Mesangial cell (primary cell): ENCODE measurements around the gene FOXD2. TPM values are rescaled to one million over a fixed set of nuclear protein-coding genes. Genes with fewer than 3 reads are reported as not detected.

Experiments used
- total RNA-seq: library from RNA; depleted of rRNA; stranded (reverse); fragments of >200 nt; gene quantifications from 2 replicates; pipeline ENCODE4 v1.2.3, GENCODE V29; 2015

FOXD2 gene
- 0.16 and 0.51 TPM in 2 replicates for total RNA-seq

GRCh38 chr1:47437447-47438164 is at the start of gene FOXD2:
TSS of gene FOXD2 (plus strand) at chr1:47438044. CDS start at chr1:47438136, 92 bp downstream.

DNA sequence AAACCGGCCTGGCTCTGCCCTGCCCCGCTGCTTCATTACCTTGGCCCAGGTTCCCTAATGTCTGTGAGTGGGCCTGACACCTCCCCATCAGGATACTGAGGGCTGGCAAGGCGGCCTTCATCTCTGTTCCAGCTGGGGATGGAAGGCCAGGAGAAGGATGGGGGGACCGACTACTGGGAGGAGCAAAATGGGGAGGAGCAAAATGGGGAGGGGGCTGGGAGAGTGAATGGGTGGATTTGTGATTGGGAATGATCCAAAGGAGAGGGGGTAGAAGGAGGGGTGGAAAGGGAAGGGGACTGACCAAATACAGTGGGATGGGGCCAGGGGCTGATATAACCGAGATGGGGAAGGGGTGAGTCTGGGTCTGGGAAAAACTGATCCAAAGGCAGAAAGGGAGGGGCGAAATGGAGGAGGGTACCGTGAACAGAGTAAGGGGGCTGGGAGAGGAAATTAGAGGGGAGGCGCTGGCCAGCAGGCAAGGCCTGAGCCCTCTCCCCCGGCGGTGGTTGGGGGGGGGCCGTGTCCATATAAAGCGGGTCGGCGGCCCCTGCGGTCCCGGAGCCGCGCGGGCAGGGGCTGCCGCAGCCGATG is 22.0 kb upstream of the FOXD2 start, which contains the start of gene FOXE3:
Gene FOXE3, plus strand, starts transcription at position 558 of the 591 bp plus-strand sequence. Its CDS starts 31 bp downstream, at position 589.

Other genes starting within 250 kb of the FOXD2 start
- 7.3 and 122 TPM in 2 replicates for gene PDZK1IP1, start 248.0 kb upstream of the FOXD2 start, total RNA-seq
- gene TAL1, start 205.8 kb upstream of the FOXD2 start, total RNA-seq = 1.5 and 2.9 TPM in 2 replicates
- 3.2 and 22.2 TPM in 2 replicates for gene STIL, start 123.9 kb upstream of the FOXD2 start, total RNA-seq
- gene CMPK1, start 104.3 kb upstream of the FOXD2 start, total RNA-seq = 25.9 and 39.8 TPM in 2 replicates
- not detected in 2 replicates for gene FOXE3, start 21.8 kb upstream of the FOXD2 start, total RNA-seq